ENCODE results near the gene GSDME. TPM values are rescaled to one million over a fixed set of nuclear protein-coding genes. Genes with fewer than 3 reads are reported as not detected.

GSDME gene
- total RNA-seq, 3 donors from 2014 or later, result 1.8 to 4.3 (median 3.1) TPM

DNA sequence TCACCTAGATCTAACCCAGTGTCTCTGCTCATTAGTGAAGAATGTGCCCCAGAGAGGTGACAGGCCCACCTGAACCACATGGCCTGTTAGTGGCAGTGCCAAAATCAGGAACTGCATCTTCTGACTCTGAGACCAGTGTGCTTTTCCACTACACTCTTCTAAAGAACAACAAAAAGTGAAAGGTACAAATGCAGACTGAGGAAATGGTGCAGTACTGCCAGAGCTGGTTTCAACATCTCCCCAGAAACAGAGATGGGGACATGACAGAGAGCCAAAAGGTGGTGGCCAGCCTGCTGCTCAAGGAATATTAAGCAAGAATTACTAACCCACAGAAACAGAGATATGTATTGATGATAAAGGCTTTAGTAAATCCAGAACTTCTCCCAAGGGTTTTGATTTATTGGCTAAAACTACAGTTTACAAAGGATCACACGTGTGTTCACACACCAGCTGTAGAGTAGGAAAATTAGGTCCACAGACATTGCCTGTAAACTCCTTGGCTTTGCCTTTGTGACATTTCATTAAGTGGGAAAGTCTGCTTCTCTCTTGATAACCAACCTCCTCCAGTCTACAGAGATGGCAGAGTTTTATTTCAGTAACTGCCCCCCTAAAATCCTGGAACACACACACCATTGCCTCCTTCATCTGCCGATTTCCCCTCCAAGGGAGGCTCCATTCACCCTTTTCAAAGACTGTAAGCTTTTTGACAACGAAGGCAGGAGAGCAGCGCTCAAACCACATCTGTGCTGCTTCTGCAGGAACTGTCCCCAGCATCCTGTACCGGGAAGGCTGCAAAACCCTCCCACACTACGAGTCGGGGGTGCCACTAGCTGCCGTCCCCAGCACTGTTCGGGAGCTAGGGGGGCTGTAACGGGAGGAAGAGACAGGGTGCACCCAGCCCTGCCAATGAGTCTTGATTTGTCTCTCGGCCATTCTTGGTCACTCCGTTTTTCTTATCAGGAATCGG lies 29.8 kb downstream of the GSDME start:
- peaks cover 19% of the 10 kb centered on the region for H3K4me1 Mint-ChIP-seq (ENCODE audit: low read depth)
- H3K27me3 Mint-ChIP-seq (ENCODE audit: low read depth), result peaks cover 11% of the 10 kb centered on the region
- H3K36me3 Mint-ChIP-seq (ENCODE audit: insufficient read depth), result no peaks in the 10 kb centered on the region
- no peak for DNase-seq
- no peak overlapping the region for H3K4me3 Mint-ChIP-seq
- no peaks in the 10 kb centered on the region for H3K9me3 Mint-ChIP-seq
- ATAC-seq, result no peak

DNA sequence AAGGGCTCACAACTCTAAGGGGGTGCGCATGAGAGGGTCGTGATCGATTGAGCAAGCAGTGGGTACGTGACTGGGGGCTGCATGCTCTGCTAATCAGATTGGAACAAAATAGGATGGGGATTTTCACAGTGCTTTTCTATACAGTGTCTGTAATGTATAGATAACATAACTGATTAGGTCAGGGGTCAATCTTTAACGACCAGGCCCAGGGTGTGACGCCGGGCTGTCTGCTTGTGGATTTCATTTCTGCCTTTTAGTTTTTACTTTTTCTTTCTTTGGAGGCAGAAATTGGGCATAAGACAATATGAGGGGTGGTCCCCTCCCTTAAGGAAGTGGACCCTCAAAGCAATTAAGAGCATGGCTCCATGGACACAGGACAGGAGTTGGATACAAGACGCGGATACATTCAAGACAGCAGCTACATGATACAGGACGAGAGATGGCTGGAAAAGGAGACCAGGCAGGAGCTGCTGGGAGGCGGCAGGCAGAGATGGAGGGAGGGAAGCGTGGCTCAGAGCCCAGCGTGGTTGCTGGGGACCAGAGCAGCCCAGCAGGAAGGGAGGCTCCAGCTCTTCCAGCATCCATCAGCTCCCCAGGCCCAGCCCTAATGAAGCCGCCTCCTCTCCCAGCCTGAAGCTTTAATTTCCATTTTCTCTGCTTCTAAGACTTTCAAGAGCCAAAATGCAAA lies 31.6 kb downstream of the GSDME start:
- peaks cover 19% of the 10 kb centered on the region for H3K4me1 Mint-ChIP-seq (ENCODE audit: low read depth)
- H3K36me3 Mint-ChIP-seq (ENCODE audit: insufficient read depth), result no peaks in the 10 kb centered on the region
- H3K4me3 Mint-ChIP-seq, result no peak overlapping the region
- no peak for ATAC-seq
- no peak for DNase-seq
- H3K9me3 Mint-ChIP-seq, result no peaks in the 10 kb centered on the region
- peaks cover 11% of the 10 kb centered on the region for H3K27me3 Mint-ChIP-seq (ENCODE audit: low read depth)

DNA sequence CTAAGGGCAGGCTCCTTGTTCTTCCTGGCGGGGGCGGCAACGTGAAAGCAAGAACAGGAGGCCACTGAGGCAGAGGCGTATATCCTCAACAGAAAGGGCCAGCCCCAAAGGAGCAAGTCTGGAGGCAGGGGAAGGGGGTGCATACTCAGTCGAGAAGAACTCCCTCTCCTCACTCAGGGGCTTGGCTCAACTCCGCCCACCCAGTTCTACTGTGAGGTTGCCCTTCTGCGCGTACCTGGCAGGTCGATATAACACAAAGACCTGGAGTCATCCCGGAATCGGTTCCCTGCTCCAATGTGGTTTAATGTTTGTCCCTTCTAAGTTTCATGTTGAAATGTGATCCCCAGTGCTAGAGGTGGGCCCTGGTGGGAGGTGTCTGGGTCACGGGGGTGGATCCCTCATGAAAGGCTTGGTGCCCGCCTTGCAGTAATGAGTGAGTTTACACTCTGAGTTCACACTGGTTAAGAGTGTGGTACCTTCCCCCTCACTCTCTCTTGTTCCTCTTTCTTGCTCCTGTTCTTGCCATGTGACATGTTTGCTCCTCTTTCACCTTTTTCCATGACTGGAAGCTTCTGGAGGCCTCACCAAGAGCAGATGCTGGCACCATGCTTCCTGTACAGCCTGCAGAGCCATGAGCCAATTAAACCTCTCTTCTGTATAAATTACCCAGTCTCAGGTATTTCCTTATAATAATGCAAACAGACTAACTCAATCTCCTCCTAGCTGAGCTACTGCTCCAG lies 32.6 kb downstream of the GSDME start:
- Mint-ChIP-seq H3K4me1 (ENCODE audit: low read depth) (peaks cover 19% of the 10 kb centered on the region), H3K36me3 (ENCODE audit: insufficient read depth) (no peaks in the 10 kb centered on the region), H3K9me3 (no peaks in the 10 kb centered on the region), H3K4me3 (no peak overlapping the region), H3K27me3 (ENCODE audit: low read depth) (peaks cover 11% of the 10 kb centered on the region)
- DNase-seq (no peak), ATAC-seq (no peak)

DNA sequence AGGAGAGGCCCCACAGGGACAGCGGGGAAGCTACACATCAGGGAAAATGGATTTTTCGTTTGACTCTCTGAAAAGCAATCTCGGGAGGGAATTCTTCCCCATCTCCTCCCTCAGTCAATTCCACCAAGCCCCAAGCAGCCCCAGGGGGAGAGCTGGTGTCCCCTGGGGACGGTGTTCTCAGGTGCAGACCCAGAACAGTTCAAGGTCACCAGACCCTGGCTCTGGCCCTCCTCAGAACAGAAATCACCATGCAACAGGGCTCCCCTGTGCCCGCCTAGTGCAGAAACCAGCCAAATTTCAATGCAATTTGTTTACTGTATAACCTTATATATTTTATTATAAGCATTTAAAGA lies 34.1 kb downstream of the GSDME start:
- Mint-ChIP-seq H3K4me1 (ENCODE audit: low read depth) (peaks cover 11% of the 10 kb centered on the region), H3K9me3 (no peaks in the 10 kb centered on the region), H3K4me3 (no peak overlapping the region), H3K27me3 (ENCODE audit: low read depth) (peaks cover 3% of the 10 kb centered on the region), H3K36me3 (ENCODE audit: insufficient read depth) (no peaks in the 10 kb centered on the region)
- ATAC-seq (no peak), DNase-seq (no peak)

DNA sequence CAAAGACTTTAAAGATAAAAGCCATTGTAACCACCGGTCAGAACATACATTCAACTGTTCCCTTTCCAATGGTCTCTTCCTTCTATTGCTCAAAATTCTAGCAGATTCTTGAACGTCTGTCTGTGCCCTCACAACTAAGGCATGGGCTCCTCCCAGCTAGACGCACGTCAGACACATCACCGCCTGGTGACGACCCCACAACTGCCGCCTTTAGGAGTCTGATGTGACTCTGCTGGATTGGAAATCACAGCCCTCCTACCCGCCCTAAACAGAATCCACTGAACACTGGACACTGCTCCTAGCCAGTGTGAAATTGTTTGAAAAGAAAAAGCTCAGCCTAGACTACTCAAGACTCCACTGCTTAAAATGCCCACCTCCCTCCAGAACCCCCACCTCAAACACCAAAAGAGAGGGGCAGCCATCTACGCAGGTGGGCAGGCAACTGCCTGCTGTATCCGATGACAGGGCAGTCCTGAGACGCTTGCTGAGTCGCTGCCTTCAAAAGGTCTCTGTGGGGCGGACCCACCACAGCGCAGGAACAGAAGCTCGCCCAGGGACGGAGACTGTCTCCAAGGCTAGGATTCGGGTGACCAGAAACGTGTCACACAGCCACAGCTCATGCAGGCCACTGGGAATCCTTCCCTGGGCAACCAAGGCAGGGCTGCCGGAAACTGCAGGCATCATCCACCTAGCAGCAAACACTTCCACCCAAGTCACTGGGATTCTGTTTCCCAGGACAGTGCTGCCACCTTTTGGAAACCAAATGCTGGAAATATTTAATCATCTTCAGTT lies 34.7 kb downstream of the GSDME start:
- no peak overlapping the region for H3K4me3 Mint-ChIP-seq
- ATAC-seq (no peak), DNase-seq (no peak)
- H3K4me1 Mint-ChIP-seq (ENCODE audit: low read depth), result peaks cover 6% of the 10 kb centered on the region
- H3K9me3 Mint-ChIP-seq, result no peaks in the 10 kb centered on the region
- H3K36me3 Mint-ChIP-seq (ENCODE audit: insufficient read depth), result no peaks in the 10 kb centered on the region
- peaks cover 2% of the 10 kb centered on the region for H3K27me3 Mint-ChIP-seq (ENCODE audit: low read depth)

DNA sequence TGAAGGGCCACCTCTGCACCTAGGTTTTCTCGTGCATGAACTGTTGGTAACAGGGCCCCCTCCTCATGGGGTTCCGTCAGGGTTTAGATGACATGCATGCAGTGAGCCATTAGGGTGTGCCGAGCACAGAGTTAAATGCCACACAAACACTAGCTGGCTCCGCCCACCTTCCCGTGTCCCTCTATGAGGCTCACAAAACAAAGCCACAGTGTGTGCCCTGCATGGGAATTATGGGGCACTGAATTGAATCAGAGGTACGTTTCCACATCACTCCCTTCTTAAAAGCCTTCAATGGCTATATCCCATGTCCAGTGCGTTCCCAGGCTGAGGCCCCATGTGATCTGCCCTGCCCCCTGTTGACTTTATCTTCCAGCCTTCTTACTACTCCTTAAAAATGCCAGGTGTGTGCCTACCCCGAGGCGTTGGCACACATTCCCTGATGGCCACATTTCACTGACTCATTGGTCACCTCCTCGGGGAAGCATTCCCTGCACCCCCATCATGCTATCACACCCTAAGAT lies 35.7 kb downstream of the GSDME start:
- no peaks in the 10 kb centered on the region for H3K36me3 Mint-ChIP-seq (ENCODE audit: insufficient read depth)
- no peak for ATAC-seq
- peaks cover 9% of the 10 kb centered on the region for H3K27me3 Mint-ChIP-seq (ENCODE audit: low read depth)
- no peak for DNase-seq
- peaks cover 2% of the 10 kb centered on the region for H3K4me1 Mint-ChIP-seq (ENCODE audit: low read depth)
- no peak overlapping the region for H3K4me3 Mint-ChIP-seq
- H3K9me3 Mint-ChIP-seq, result no peaks in the 10 kb centered on the region

DNA sequence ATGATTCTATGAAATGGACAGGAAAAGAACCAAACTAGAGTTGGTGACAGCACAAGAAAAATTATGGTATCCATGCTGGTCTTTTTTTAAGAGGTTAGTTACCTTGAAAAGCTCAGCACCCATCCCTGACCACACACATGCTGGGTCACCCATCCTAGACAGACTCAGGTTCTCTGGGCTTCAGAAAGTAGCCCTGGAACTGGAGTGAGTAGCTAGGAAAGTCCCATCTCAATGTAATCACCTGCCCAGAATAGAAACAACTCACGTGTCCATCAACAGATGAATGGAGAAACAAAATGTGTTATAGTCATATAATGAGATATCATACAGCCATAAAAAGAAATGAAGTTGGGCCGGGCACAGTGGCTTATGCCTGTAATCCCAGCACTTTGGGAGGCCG lies 37.0 kb downstream of the GSDME start:
- H3K36me3 Mint-ChIP-seq (ENCODE audit: insufficient read depth), result no peaks in the 10 kb centered on the region
- ATAC-seq, result no peak
- H3K4me1 Mint-ChIP-seq (ENCODE audit: low read depth), result peaks cover 6% of the 10 kb centered on the region
- H3K4me3 Mint-ChIP-seq, result no peak overlapping the region
- DNase-seq, result no peak
- peaks cover 15% of the 10 kb centered on the region for H3K27me3 Mint-ChIP-seq (ENCODE audit: low read depth)
- no peaks in the 10 kb centered on the region for H3K9me3 Mint-ChIP-seq

DNA sequence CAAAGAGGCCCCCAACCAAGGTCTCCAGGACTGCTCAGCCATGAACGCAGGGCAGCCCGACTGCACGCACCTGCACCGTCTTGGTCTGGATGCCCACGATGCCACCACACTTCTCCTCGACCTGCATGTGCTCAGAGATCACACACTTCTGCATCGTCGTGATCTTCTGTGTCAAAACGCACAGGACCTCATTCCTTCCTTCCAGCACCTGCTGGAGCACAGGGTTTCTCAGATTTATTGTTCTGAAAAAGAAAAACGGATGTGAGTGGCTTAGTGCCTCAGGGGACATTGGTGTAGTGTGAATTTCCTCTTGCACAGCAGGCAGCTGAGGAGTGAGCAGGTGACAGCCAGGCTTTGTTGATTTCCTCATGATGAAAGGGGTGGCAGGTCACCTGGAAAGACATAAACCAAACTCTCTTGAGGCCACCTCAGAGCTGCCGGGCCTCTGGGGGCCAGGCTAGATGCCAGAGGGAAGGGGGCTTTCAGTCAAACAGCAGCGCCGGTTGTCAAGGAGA lies 38.2 kb downstream of the GSDME start:
- Mint-ChIP-seq H3K9me3 (no peaks in the 10 kb centered on the region), H3K4me1 (ENCODE audit: low read depth) (peaks cover 6% of the 10 kb centered on the region), H3K36me3 (ENCODE audit: insufficient read depth) (no peaks in the 10 kb centered on the region), H3K27me3 (ENCODE audit: low read depth) (peaks cover 18% of the 10 kb centered on the region), H3K4me3 (no peak overlapping the region)
- no peak for DNase-seq
- ATAC-seq, result no peak

DNA sequence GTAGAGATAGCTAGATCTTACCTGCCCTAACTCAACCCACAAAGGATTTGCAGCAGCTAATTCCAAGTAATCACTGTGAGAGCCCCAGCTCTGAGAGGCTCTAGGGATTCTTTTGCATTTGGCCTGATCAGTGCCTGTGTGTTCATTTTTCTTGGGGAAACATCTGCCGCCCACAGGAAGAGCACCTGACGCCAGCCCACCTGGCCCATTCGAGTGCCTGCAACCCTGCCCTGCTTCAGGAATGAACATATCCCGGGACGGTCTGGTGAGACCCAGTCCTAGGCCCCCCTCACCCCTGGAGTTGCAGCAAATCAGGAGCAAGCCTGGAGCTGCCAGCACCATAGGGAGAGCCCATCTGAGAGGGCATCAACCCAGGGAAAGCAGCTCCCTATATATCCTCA lies 38.8 kb downstream of the GSDME start:
- Mint-ChIP-seq H3K36me3 (ENCODE audit: insufficient read depth) (no peaks in the 10 kb centered on the region), H3K4me1 (ENCODE audit: low read depth) (peaks cover 6% of the 10 kb centered on the region), H3K9me3 (no peaks in the 10 kb centered on the region), H3K4me3 (no peak overlapping the region), H3K27me3 (ENCODE audit: low read depth) (peaks cover 22% of the 10 kb centered on the region)
- DNase-seq (no peak), ATAC-seq (no peak)

DNA sequence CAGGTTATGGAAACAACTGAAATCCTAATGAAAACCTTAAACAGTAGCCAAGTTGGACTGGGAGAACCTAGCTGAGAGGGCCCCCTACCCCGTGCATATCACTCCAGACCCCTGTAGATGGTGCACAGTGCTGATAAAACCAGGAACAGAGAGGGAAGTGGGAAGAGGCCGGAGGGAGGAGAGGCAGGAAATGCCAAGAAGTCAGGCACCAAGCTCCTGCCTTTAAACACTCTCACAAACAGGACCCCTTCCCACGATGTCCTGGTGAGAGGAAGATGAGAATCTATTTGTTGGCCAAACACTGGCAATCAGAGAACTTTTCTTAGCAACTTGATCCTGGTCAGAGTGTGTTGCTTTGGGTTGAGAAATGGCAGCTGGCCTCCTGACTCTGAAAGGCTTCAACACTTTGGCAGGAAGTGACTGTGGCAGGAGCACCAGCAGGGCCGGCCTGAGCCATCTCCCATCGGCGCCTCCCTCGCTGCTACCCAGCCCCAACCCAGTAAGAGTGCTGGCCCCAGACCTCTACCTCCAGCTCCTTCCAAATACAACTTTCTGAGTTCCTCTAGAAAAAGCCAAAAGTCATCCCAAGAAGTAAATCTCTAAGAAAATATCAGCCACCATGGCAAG lies 39.5 kb downstream of the GSDME start:
- Mint-ChIP-seq H3K27me3 (ENCODE audit: low read depth) (peaks cover 28% of the 10 kb centered on the region), H3K4me1 (ENCODE audit: low read depth) (peaks cover 6% of the 10 kb centered on the region), H3K9me3 (no peaks in the 10 kb centered on the region)

DNA sequence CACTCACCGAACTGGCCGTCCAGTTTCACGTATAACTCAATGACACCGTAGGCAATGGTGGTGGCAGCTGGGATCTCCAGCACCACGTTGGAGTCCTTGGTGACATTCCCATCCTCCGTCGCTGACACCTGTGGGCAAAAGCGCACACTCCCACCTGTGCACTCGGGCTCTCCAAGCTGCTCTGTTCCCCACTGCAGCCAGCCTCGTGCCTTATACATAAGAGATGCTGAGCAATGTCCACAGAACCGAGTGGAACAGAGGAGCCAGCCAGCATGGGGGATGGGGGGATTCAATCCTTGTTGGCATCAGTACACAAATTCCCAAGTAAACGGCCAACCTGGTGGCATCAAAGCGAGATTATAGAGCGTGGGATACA lies 40.0 kb downstream of the GSDME start:
- H3K9me3 Mint-ChIP-seq, result no peaks in the 10 kb centered on the region
- peaks cover 28% of the 10 kb centered on the region for H3K27me3 Mint-ChIP-seq (ENCODE audit: low read depth)
- H3K36me3 Mint-ChIP-seq (ENCODE audit: insufficient read depth), result no peaks in the 10 kb centered on the region
- DNase-seq (no peak), ATAC-seq (no peak)
- H3K4me1 Mint-ChIP-seq (ENCODE audit: low read depth), result peaks cover 6% of the 10 kb centered on the region
- no peak overlapping the region for H3K4me3 Mint-ChIP-seq

More for the DNA sequence above, 39.5 kb downstream of the GSDME start:
- ATAC-seq, result no peak
- Mint-ChIP-seq H3K4me3 (no peak overlapping the region), H3K36me3 (ENCODE audit: insufficient read depth) (no peaks in the 10 kb centered on the region)
- DNase-seq, result no peak

DNA sequence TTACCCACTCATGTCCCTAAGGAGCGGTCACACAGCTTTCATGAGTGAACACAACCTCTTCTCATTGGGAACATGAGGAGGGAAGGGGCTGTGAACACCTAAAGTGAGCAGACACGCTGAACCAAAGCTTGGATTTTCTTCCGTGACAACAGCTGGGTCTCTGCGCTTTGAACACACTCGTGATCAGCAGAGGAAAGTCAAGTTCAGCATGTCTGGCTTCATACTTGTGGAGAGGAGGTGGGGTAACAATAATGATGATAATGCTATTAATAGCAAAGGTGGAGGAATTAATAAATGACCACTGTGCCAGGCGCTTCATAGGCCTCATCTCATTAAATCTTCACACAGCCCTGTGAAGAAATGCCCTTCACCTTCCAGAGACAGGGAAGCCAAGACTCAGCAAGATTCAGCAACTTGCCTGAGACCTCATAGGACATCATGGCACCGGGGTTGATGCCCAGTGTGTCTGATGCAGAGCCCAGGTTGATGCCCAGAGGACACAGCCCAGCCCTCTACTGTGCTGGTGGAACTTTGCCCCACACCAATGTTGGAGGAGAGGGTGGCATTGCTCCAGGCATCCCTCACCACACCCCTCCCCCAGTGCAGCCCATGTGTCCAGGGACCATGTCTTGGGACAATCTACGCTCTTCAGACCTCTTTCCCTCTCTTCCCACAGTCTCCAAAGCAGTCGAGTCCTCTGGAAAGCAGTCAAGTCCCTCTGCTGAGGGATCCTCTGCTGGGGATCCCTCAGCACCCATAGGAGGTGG lies 40.6 kb downstream of the GSDME start:
- Mint-ChIP-seq H3K36me3 (ENCODE audit: insufficient read depth) (no peaks in the 10 kb centered on the region), H3K9me3 (no peaks in the 10 kb centered on the region), H3K4me1 (ENCODE audit: low read depth) (peaks cover 6% of the 10 kb centered on the region), H3K27me3 (ENCODE audit: low read depth) (peaks cover 28% of the 10 kb centered on the region), H3K4me3 (no peak overlapping the region)
- DNase-seq (no peak), ATAC-seq (no peak)

All from activated T-cell treated with anti-CD3 and anti-CD28 coated beads, Interleukin-2, amount 50 U/mL, for 4 hours (primary cell).